GM19099 (cell line): Measurements from ENCODE around the gene PSMD13.

Experiments
- POLR2A ChIP-seq: IDR thresholded peaks from 3 replicates; pipeline ENCODE4 v1.6.1; 2011; ENCODE audit warnings: low read depth; ENCODE audit not compliant: insufficient read length; ENCODE audit errors: extremely low read depth

The PSMD13 gene

DNA sequence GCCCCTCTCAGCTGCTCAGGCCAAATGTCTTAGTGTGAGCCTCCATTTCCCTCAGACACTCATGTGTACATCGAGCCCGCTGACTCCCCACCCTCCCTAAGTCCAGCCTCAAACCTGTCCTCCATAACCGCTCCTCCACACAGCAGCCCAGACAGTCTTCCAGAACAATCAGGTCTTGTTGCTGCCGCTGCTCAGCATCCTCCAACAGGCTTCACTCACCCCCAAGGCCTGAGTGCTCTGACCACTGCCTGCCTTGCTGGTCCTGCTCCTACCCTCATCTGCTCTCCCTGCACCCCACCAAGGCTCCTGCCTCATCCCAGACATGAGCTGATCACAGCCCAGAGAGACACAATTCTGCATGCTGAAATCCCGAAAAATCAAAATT is 17.1 kb downstream of the PSMD13 start:
- no peak for TF ChIP-seq POLR2A

- no peak for TF ChIP-seq POLR2A
Measured at GRCh38 chr11:255176-255575, 18.4 kb downstream of the PSMD13 start.

- TF ChIP-seq POLR2A = no peak
Measured at GRCh38 chr11:255816-256215, 19.0 kb downstream of the PSMD13 start.

- TF ChIP-seq POLR2A = no peak
Measured at GRCh38 chr11:256952-257737, 20.4 kb downstream of the PSMD13 start.

DNA sequence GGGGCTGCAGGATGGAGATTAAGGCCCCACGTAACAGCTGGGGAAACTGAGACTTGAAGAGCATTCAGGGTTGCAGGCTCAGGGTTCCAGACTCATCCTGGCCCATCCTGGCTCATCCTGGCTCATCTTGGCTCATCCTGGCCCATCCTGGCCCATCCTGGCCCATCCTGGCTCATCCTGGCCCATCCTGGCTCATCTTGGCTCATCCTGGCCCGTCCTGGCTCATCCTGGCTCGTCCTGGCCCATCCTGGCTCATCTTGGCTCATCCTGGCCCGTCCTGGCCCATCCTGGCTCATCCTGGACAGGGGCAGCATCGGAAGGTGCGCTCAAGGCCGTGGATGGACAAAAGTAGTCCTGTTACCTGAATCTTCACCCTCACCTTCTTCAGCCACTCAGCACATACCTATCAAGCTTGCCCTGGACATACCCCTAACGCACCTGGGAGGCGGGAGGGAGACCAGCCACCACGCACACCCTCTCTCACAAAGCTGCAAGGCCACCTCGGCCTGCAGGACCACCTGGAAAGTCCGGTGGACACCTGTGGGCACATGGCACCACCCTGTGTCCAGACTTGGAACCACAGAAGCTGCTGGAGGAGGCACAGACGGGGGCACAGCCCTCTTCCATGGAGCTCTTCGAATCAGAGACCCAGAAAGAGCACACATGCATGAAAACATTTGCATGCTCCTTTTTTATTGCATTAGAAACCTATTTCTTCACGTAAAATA is 21.2 kb downstream of the PSMD13 start:
- no peak for TF ChIP-seq POLR2A

GRCh38 chr11:259413-259812 is 22.6 kb downstream of the PSMD13 start:
- no peak for TF ChIP-seq POLR2A

- TF ChIP-seq POLR2A = no peak
Measured at GRCh38 chr11:261624-262023, 24.8 kb downstream of the PSMD13 start.

DNA sequence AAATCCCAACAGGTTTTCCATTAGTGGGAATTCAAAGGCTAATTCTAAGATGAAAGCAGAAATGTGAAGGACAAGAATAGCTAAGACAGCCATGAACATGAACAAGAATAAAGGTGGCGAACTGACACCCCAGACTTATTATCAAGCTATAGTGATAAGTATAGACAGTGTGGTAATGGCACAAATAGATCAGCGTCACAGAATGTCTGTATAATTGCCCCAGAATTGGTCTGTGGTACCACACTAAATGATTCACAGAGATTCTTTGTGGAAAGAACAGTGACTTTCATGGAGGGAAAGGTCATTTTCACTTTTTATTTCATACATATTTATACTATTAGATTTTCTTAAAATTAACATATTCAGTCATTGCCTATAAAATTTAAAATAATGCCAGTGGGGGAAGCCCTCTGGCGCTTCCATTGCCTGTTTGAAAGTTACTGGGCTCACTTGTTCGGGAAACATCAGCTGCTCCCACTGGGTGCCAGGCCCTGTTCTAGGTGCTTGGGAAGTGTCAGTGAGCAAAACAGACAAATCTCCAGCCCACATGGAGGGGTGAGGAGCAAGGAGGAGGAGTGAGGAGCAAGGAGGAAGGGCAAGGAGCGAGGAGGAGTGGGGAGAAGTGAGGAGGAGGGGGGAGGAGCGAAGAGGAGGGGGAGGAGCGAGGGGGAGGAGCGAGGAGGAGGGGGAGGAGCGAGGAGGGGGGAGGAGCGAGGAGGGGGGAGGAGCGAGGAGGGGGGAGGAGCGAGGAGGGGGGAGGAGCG is 30.1 kb downstream of the PSMD13 start:
- no peak for TF ChIP-seq POLR2A

GRCh38 chr11:267491-267994 is 30.8 kb downstream of the PSMD13 start:
- peak; percentile 50 for TF ChIP-seq POLR2A

- TF ChIP-seq POLR2A = peak; percentile 38
Measured at GRCh38 chr11:269146-269890, 32.5 kb downstream of the PSMD13 start.

- TF ChIP-seq POLR2A = no peak
Measured at GRCh38 chr11:270451-271318, 33.9 kb downstream of the PSMD13 start.

DNA sequence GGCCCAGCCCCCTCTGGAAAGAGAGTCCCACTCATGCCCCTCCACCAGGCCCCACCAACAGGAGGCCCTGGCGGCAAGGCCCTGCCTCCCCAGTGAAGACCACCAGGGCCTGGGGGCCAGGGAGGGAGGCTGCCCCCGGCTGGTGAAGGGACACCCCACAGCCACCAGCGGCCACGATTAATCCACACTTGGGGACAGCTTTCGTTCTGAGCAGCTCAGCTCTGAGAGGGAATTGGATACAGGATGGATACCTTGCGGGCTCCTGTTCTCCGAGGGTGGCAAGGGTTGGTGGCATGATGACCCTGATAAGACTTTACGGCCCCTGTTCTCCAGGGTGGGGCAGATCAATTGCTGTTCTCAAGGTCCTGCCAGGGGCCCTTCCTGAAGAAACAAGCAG is 34.5 kb downstream of the PSMD13 start:
- no peak for TF ChIP-seq POLR2A

DNA sequence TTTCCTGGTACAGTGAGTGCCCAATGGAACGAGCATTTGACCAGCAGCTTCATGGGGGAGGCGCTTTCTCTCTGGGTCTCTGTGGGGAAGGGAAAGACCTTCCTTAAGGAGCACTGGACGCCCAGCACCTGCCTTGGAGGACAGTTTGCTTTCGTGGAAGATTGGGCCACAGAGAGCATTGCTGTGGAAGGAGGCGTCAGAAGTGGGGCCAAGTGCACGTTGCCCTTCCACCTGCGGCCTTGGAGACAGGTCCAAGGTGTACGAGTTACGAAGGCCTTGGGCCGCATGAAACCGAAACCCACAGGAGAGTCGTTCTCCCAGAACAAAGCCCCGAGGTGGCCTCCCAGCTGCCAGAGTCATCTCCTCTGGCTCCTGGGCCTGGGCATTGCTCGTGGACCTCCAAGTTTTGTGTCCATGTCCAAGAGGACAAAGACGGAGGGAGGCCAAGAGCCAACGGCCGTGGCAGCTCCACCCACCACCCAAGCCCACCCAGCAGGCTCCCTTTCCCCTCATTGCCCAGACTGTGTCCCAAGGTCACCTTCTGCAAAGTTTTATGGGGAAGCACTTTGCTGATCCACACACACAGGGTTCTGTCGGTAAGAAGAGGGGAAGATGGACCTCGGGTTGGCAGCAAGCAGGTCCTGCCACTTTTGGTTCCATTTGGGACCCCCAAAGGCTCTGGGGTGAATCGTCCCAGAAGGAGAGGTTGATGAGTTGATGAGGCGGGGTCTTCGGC is 35.6 kb downstream of the PSMD13 start:
- TF ChIP-seq POLR2A = no peak

- TF ChIP-seq POLR2A = no peak
Measured at GRCh38 chr11:272931-273198, 36.1 kb downstream of the PSMD13 start.

GRCh38 chr11:276219-276618 is 39.4 kb downstream of the PSMD13 start:
- TF ChIP-seq POLR2A = no peak
